GM12878 (cell line): ENCODE data around the gene UACA. TPM values are rescaled to one million over a fixed set of nuclear protein-coding genes. Genes with fewer than 3 reads are reported as not detected.

Experiments
- ATAC-seq: fragments of 200-7000 bp; cut with Tn5 transposase; 3 replicates; pipeline ENCODE4 v1.9.1; 2020; ENCODE audit warnings: mild to moderate bottlenecking, moderate library complexity
- BruUV-seq: library from RNA; stranded (reverse); fragments of 400-500 nt; replicated peaks from 2 replicates; lab custom pipeline; 2021; lab: Mats Ljungman, UMichigan
- CTCF ChIA-PET: fragments of 300-600 bp; sonication (Branson Sonifier 250); formaldehyde crosslinking; extraction: SDS; loops from one replicate; lab custom pipeline; 2021; ENCODE audit warnings: inconsistent platforms; lab: Yijun Ruan, JAX
- POLR2A ChIA-PET: fragments of 350-600 bp; formaldehyde crosslinking; extraction: SDS; loops from one replicate; lab custom pipeline; 2021; ENCODE audit warnings: inconsistent platforms; lab: Charles Lee
- RAD21 ChIA-PET: fragments of 300-600 bp; sonication (Branson Sonifier 250); formaldehyde crosslinking; loops from one replicate; lab custom pipeline; 2023; ENCODE audit warnings: antibody characterized with exemption; ENCODE audit not compliant: unreplicated experiment; lab: Charles Lee
- SMC1A ChIA-PET: fragments of 300-600 bp; sonication (Branson Sonifier 250); formaldehyde crosslinking; loops from one replicate; lab custom pipeline; 2023; ENCODE audit not compliant: unreplicated experiment, uncharacterized antibody; lab: Charles Lee
- DNase-seq: peaks from one replicate; pipeline ENCODE4 v3.0.0-alpha.2; 2011; ENCODE audit warnings: low read depth, low spot score
- FAIRE-seq: peaks from 3 replicates; lab custom pipeline; 2011; peaks lifted over from hg19 to GRCh38; lab: Jason Lieb, UNC
- H2AFZ ChIP-seq: 2 replicates; pipeline ENCODE4 v1.6.0; 2011; ENCODE audit warnings: low read depth, low read length, control low read depth; ENCODE audit not compliant: control insufficient read depth
- H3K27ac ChIP-seq: 2 replicates; pipeline ENCODE4 v1.5.1; 2011; ENCODE audit warnings: control low read depth; ENCODE audit not compliant: control insufficient read depth, insufficient read depth
- H3K27me3 ChIP-seq, 2 experiments: replicated peaks in 1 of 2; 2 replicates each; pipeline versions ENCODE4 v1.6.0 to v1.6.1; 2011; ENCODE audit warnings: low read length in 1 of 2; ENCODE audit not compliant: control insufficient read depth in 2 of 2, insufficient read depth in 2 of 2
- H3K36me3 ChIP-seq, 2 experiments: 2 replicates each; pipeline ENCODE4 v1.5.1; 2011; ENCODE audit warnings: low read length in 1 of 2; ENCODE audit not compliant: control insufficient read depth in 2 of 2, insufficient read depth in 2 of 2
- H3K4me1 ChIP-seq: 2 replicates; pipeline ENCODE4 v1.6.1; 2011; ENCODE audit warnings: mild to moderate bottlenecking, low read length, moderate library complexity, mixed read lengths; ENCODE audit not compliant: control insufficient read depth, insufficient read depth
- H3K4me2 ChIP-seq: 2 replicates; pipeline ENCODE4 v1.6.0; 2011; ENCODE audit warnings: control low read depth; ENCODE audit not compliant: control insufficient read depth, insufficient read depth
- H3K4me3 ChIP-seq: fragments of 200-600 bp; sonication (generic); 2 replicates; pipeline ENCODE4 v1.5.1; 2016
- H3K79me2 ChIP-seq: 2 replicates; pipeline ENCODE4 v1.6.0; 2011; ENCODE audit warnings: low read length; ENCODE audit not compliant: control insufficient read depth, insufficient read depth
- H3K9ac ChIP-seq: 2 replicates; pipeline ENCODE4 v1.8.0; 2011; ENCODE audit warnings: low read length, control low read depth, mixed read lengths; ENCODE audit not compliant: control insufficient read depth, insufficient read depth
- H3K9me3 ChIP-seq: replicated peaks from 3 replicates; pipeline ENCODE4 v1.5.1; 2011; ENCODE audit warnings: mild to moderate bottlenecking, low read length; ENCODE audit not compliant: control insufficient read depth, insufficient read depth
- H4K20me1 ChIP-seq: 2 replicates; pipeline ENCODE4 v1.6.0; 2011; ENCODE audit not compliant: control insufficient read depth, insufficient read depth
- BRCA1 ChIP-seq: IDR thresholded peaks from 2 replicates; pipeline ENCODE4 v1.6.1; 2011; ENCODE audit warnings: low read depth, low read length, improper control_type of control experiment
- CHD1 ChIP-seq: IDR thresholded peaks from 2 replicates; pipeline ENCODE4 v1.6.1; 2012; ENCODE audit warnings: low read depth, low read length, improper control_type of control experiment
- ESRRA ChIP-seq: IDR thresholded peaks from 2 replicates; pipeline ENCODE4 v1.6.1; 2012; ENCODE audit warnings: mild to moderate bottlenecking, low read length, improper control_type of control experiment
- NFIC ChIP-seq: IDR thresholded peaks from 2 replicates; pipeline ENCODE4 v1.6.1; 2012; ENCODE audit warnings: low read depth, mild to moderate bottlenecking, inconsistent platforms, low read length, moderate library complexity
- SREBF1 ChIP-seq: IDR thresholded peaks from 2 replicates; pipeline ENCODE4 v1.6.1; 2012; ENCODE audit warnings: mild to moderate bottlenecking, low read length
- WGBS: methylation state at CpG from one replicate; pipeline ENCODE4 v1.1.6; 2016; ENCODE audit warnings: low lambda C conversion rate; ENCODE audit not compliant: insufficient replicate concordance, insufficient coverage; ENCODE audit errors: missing lambda C conversion rate; 5-methylcytosine and 5-hydroxymethylcytosine counted together
- in situ Hi-C: fragments of 300-500 bp; cut with MboI; formaldehyde crosslinking; loops from 9 replicates; pipeline ENCODE4 v1.14.3; 2018; ENCODE audit warnings: mixed read lengths
- intact Hi-C: fragments of 100-400 bp; cut with micrococcal nuclease; formaldehyde crosslinking; loops from one replicate; pipeline ENCODE4 v1.14.2; 2022; ENCODE audit not compliant: unreplicated experiment
- polyA plus RNA-seq, 11 experiments: library from polyadenylated mRNA; depleted of rRNA in 4 of 11; unstranded in 6 of 11; stranded (reverse) in 5 of 11; fragments of >200 nt; fragmentation: Nextera tagmentation in 4 of 11; fragmentation: Illumina TruSeq in 1 of 11; extraction: Ambion mirVana in 4 of 11; extraction: Trizol in 1 of 11; gene quantifications; 1 replicate in 1 of 11; 2 replicates in 10 of 11; pipeline versions ENCODE4 v1.2.1 to v1.2.3, GENCODE V29; 2011 to 2016; ENCODE audit warnings: inconsistent platforms in 2 of 11, missing spikeins in 2 of 11, low read depth in 1 of 11
- total RNA-seq, 4 experiments: library from RNA; depleted of rRNA in 3 of 4; stranded (reverse); fragments of >200 nt in 3 of 4; fragmentation: Illumina TruSeq in 1 of 4; extraction: Trizol in 1 of 4; gene quantifications; 2 replicates each; pipeline versions ENCODE4 v1.2.1 to v1.2.3, GENCODE V29; 2013 to 2021
- TF ChIP-seq, protein P1 (sequence below): fragments of 450-650 bp; formaldehyde crosslinking; IDR thresholded peaks from 2 replicates; pipeline ENCODE4 v1.4.0; 2022; ENCODE audit warnings: mild to moderate bottlenecking, moderate library complexity

UACA gene
- total and polyA plus RNA-seq, 10 of the 15 experiments (the other 5 are each of a cell fraction or from before 2014, with no cell fraction given): 0.30 to 4.0 (median 2.0) TPM

DNA sequence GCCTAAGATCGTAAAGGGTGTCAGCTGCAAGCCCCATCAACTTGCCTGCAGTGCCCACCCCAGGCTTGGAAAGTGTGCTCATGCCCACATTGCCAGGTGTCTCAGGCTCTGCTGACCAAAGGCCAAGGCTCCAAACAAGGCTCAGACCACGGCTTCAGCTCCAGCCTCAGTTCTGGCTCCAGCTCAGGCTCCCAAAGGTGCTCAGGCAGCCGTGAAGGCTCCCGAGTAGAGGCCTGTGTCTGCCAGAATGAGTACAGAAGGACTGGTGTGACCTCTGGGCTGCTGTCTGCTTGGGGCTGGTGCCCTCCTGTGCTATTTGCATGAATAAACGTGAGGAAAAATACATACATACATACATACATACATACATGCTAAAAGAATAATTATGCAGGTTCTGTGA lies 27.9 kb upstream of the UACA start:
- Histone ChIP-seq H2AFZ (no peak overlapping the region), H3K9me3 (no peaks in the 10 kb centered on the region), H3K36me3 (no peaks in the 10 kb centered on the region), H3K27ac (no peak overlapping the region), H4K20me1 (no peaks in the 10 kb centered on the region), H3K27me3 (peaks cover 0 to 5% of the 10 kb centered on the region in 2 experiments; a peak in 1 of 4 replicates), H3K9ac (no peak overlapping the region), H3K4me1 (no peaks in the 10 kb centered on the region), H3K4me3 (no peak overlapping the region), H3K4me2 (no peak overlapping the region), H3K79me2 (no peaks in the 10 kb centered on the region)
- BruUV-seq: no TSS peak
- POLR2A ChIA-PET: no interaction called here
- RAD21 ChIA-PET: no interaction called here
- ATAC-seq (no peak), DNase-seq (no peak), FAIRE-seq (no peak)
- TF ChIP-seq, protein P1, sequence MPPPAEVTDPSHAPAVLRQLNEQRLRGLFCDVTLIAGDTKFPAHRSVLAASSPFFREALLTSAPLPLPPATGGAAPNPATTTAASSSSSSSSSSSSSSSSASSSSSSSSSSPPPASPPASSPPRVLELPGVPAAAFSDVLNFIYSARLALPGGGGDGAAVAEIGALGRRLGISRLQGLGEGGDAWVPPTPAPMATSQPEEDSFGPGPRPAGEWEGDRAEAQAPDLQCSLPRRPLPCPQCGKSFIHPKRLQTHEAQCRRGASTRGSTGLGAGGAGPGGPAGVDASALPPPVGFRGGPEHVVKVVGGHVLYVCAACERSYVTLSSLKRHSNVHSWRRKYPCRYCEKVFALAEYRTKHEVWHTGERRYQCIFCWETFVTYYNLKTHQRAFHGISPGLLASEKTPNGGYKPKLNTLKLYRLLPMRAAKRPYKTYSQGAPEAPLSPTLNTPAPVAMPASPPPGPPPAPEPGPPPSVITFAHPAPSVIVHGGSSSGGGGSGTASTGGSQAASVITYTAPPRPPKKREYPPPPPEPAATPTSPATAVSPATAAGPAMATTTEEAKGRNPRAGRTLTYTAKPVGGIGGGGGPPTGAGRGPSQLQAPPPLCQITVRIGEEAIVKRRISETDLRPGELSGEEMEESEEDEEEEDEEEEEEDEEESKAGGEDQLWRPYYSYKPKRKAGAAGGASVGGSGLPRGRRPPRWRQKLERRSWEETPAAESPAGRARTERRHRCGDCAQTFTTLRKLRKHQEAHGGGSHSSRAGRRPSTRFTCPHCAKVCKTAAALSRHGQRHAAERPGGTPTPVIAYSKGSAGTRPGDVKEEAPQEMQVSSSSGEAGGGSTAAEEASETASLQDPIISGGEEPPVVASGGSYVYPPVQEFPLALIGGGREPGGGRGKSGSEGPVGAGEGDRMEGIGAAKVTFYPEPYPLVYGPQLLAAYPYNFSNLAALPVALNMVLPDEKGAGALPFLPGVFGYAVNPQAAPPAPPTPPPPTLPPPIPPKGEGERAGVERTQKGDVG: no peak
- no peak for TF ChIP-seq NFIC
- no peak for TF ChIP-seq BRCA1
- no peak for TF ChIP-seq ESRRA
- TF ChIP-seq SREBF1: no peak
- TF ChIP-seq CHD1: no peak
- 8% methylated on average over 5 of the region's 5 CpGs for WGBS
- SMC1A ChIA-PET: no interaction called here
- in situ Hi-C loops: no loop called here
- CTCF ChIA-PET: no interaction called here
- intact Hi-C loops: no loop called here
